Thyroid gland (tissue), 4 donors: ENCODE measurements around the gene CCDC8. TPM values are rescaled to one million over a fixed set of nuclear protein-coding genes. Genes with fewer than 3 reads are reported as not detected.

Experiments used
- DNase-seq, 2 donors: peaks; one replicate each; pipeline ENCODE4 v3.0.0-alpha.2; 2019
- H3K27ac ChIP-seq, 3 donors: fragments of 200-600 bp; sonication (generic); 1 replicate in 2 of 3; 2 replicates in 1 of 3; pipeline ENCODE4 v1.5.1; 2016 to 2019; ENCODE audit warnings: mild to moderate bottlenecking in 1 of 3, moderate library complexity in 1 of 3
- H3K27me3 ChIP-seq: fragments of 200-600 bp; sonication (generic); one replicate; pipeline ENCODE4 v1.5.1; 2019
- H3K36me3 ChIP-seq, 2 donors: fragments of 200-600 bp; sonication (generic); one replicate each; pipeline ENCODE4 v1.5.1; 2016 to 2019
- H3K4me1 ChIP-seq, 2 donors: fragments of 200-600 bp; sonication (generic); one replicate each; pipeline ENCODE4 v1.5.1; 2017 to 2019
- H3K4me3 ChIP-seq, 3 donors: fragments of 200-600 bp; sonication (generic); replicated peaks in 1 of 3; 1 replicate in 2 of 3; 2 replicates in 1 of 3; pipeline ENCODE4 v1.5.1; 2016; ENCODE audit warnings: mild to moderate bottlenecking in 1 of 3
- H3K9me3 ChIP-seq: fragments of 200-600 bp; sonication (generic); one replicate; pipeline ENCODE4 v1.5.1; 2017
- CTCF ChIP-seq, 6 experiments: fragments of 200-600 bp in 3 of 6; fragments of 450-650 bp in 3 of 6; sonication (generic) in 3 of 6; IDR thresholded peaks; one replicate each; pipeline ENCODE4 v1.5.1; 2016 to 2019; ENCODE audit warnings: antibody characterized with exemption in 6 of 6, mild to moderate bottlenecking in 2 of 6, inconsistent platforms in 1 of 6, moderate library complexity in 1 of 6
- POLR2A ChIP-seq, 2 donors: fragments of 450-650 bp; IDR thresholded peaks; one replicate each; pipeline ENCODE4 v1.6.1; 2017; ENCODE audit warnings: antibody characterized with exemption in 2 of 2, mild to moderate bottlenecking in 2 of 2, moderate library complexity in 1 of 2
- WGBS, 2 donors: methylation state at CpG; one replicate each; pipeline ENCODE4 v1.1.5; 2017; 5-methylcytosine and 5-hydroxymethylcytosine counted together
- intact Hi-C: fragments of 100-400 bp; cut with DNase I; formaldehyde crosslinking; loops from one replicate; pipeline ENCODE4 v1.15.1; 2023
- total RNA-seq, 4 donors: library from RNA; depleted of rRNA; stranded (reverse); fragments of >200 nt; gene quantifications; one replicate each; pipeline ENCODE4 v1.2.3, GENCODE V29; 2016

Gene CCDC8
- total RNA-seq, 4 donors from 2014 or later, result 16.8 to 34.9 (median 29.3) TPM

GRCh38 chr19:46392837-46393236 is 20.5 kb downstream of the CCDC8 start:
- intact Hi-C loops, result loop anchor here (10.0 kb wide), 1 partner anchor 108 kb away; no protein-coding TSS in a partner anchor
- H3K27me3 ChIP-seq, result no peaks in the 10 kb centered on the region
- H3K27ac ChIP-seq, result no peak overlapping the region
- WGBS, 2 donors, result 68 to 85% methylated on average over 4 of the region's 4 CpGs
- DNase-seq, result no peak
- H3K36me3 ChIP-seq, result peaks cover 25 to 32% of the 10 kb centered on the region in 2 donors
- H3K4me1 ChIP-seq, result no peaks in the 10 kb centered on the region
- TF ChIP-seq POLR2A (IDR thresholded peaks at IDR 0.05), result no peak
- no peak for TF ChIP-seq CTCF (IDR thresholded peaks at IDR 0.05)
- H3K4me3 ChIP-seq, result no peak overlapping the region
- no peaks in the 10 kb centered on the region for H3K9me3 ChIP-seq

- H3K9me3 ChIP-seq, result no peaks in the 10 kb centered on the region
- WGBS, 2 donors, result 69 to 73% methylated on average over 19 to 20 of the region's 21 CpGs
- TF ChIP-seq POLR2A (IDR thresholded peaks at IDR 0.05) (no peak), CTCF (IDR thresholded peaks at IDR 0.05) (no peak)
- no peaks in the 10 kb centered on the region for H3K4me1 ChIP-seq
- H3K4me3 ChIP-seq, result no peak overlapping the region
- H3K36me3 ChIP-seq, result peaks cover 30 to 36% of the 10 kb centered on the region in 2 donors
- no peak for DNase-seq
- no peaks in the 10 kb centered on the region for H3K27me3 ChIP-seq
- H3K27ac ChIP-seq, result no peak overlapping the region
- intact Hi-C loops, result loop anchor here (10.0 kb wide), 1 partner anchor 108 kb away; no protein-coding TSS in a partner anchor
These were observed 21.0 kb downstream of the CCDC8 start for GRCh38 chr19:46392252-46392801.

GRCh38 chr19:46391296-46392251 is 21.8 kb downstream of the CCDC8 start:
- DNase-seq, result no peak
- Histone ChIP-seq H3K4me1 (no peaks in the 10 kb centered on the region), H3K9me3 (no peaks in the 10 kb centered on the region), H3K27me3 (no peaks in the 10 kb centered on the region), H3K27ac (no peak overlapping the region), H3K36me3 (peaks cover 34 to 43% of the 10 kb centered on the region in 2 donors), H3K4me3 (no peak overlapping the region)
- no peak for TF ChIP-seq CTCF (IDR thresholded peaks at IDR 0.05)
- TF ChIP-seq POLR2A (IDR thresholded peaks at IDR 0.05), result no peak
- intact Hi-C loops, result loop anchor here (10.0 kb wide), 1 partner anchor 107 kb away; no protein-coding TSS in a partner anchor
- WGBS, 2 donors, result 90 to 92% methylated on average over 16 to 31 of the region's 33 CpGs

- TF ChIP-seq POLR2A (IDR thresholded peaks at IDR 0.05) (no peak), CTCF (IDR thresholded peaks at IDR 0.05) (no peak)
- no peaks in the 10 kb centered on the region for H3K9me3 ChIP-seq
- H3K27me3 ChIP-seq, result no peaks in the 10 kb centered on the region
- 92 to 94% methylated on average over 10 to 12 of the region's 18 CpGs for WGBS, 2 donors
- H3K4me1 ChIP-seq, result no peaks in the 10 kb centered on the region
- no peak for DNase-seq
- peaks cover 34 to 44% of the 10 kb centered on the region in 2 donors for H3K36me3 ChIP-seq
- H3K27ac ChIP-seq, result no peak overlapping the region
- no peak overlapping the region for H3K4me3 ChIP-seq
- intact Hi-C loops, result loop anchor here (10.0 kb wide), 1 partner anchor 106 kb away; no protein-coding TSS in a partner anchor
These were observed 22.5 kb downstream of the CCDC8 start for GRCh38 chr19:46390866-46391265.
